Placental epithelial cell (primary cell): ENCODE results near the gene FRMD4B. TPM values are rescaled to one million over a fixed set of nuclear protein-coding genes. Genes with fewer than 3 reads are reported as not detected.

Experiments used
- total RNA-seq: library from RNA; depleted of rRNA; stranded (reverse); fragments of >200 nt; gene quantifications from 2 replicates; pipeline ENCODE4 v1.2.3, GENCODE V29; 2012

FRMD4B gene
- 0.65 and 2.0 TPM in 2 replicates for total RNA-seq

GRCh38 chr3:69385723-69386555, at the start of gene FRMD4B:
Gene FRMD4B, minus strand, starts transcription at chr3:69386088. Its CDS starts 99 bp downstream, at chr3:69385989.

GRCh38 chr3:69122403-69122802, 263.5 kb downstream of the FRMD4B start, which contains the start of gene LMOD3:
Gene LMOD3, minus strand, starts transcription at chr3:69122595. Its CDS starts 209 bp downstream, at chr3:69122386.

